Stimulated activated CD8-positive, alpha-beta memory T cell treated with anti-CD3 and anti-CD28 coated beads, Interleukin-2, amount 100 ng/mL, for 1 hour (primary cell): ENCODE measurements around the gene BRI3.
"Not testable (repeated sequence)": the region's sequence is repeated elsewhere in the genome, so short reads cannot be mapped to it uniquely, and the experiment has no call there.

Source experiments
- DNase-seq, 2 donors: peaks; one replicate each; pipeline ENCODE4 v3.0.0-alpha.2; 2020; ENCODE audit warnings: low read depth in 2 of 2

BRI3 gene

GRCh38 chr7:98312201-98312600 is 30.7 kb downstream of the BRI3 start:
- no peak for DNase-seq

GRCh38 chr7:98314469-98314868 is 33.0 kb downstream of the BRI3 start:
- no peak for DNase-seq

- DNase-seq: no peak
Measured at GRCh38 chr7:98315318-98315993, 34.0 kb downstream of the BRI3 start.

- not testable (repeated sequence) for DNase-seq
Measured at GRCh38 chr7:98315994-98316527, 34.6 kb downstream of the BRI3 start.

DNA sequence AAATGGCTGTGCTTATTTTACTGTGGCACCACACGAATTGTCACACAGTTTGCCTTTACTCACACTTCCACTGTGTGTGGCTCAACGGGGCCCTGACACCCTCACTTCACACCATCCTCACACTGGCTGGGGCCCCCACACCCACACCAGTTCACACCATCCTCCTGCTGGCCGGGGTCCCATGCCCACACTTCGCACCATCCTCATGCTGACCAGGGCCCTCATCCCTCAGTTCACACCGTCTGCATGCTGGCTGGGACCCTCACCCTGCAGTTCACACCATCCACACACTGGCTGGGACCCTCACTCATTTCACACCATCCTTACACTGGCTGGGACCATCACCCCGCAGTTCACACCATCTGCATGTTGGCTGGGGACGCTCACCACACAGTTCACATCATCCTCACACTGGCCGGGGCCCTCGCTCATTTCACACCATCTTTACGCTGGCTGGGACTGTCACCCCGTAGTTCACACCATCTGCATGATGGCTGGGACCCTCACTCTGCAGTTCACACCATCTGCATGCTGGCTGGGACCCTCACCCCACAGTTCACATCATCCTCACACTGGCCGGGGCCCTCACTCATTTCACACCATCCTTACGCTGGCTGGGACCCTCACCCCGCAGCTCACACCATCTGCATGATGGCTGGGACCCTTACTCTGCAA is 36.0 kb downstream of the BRI3 start:
- no peak for DNase-seq

DNA sequence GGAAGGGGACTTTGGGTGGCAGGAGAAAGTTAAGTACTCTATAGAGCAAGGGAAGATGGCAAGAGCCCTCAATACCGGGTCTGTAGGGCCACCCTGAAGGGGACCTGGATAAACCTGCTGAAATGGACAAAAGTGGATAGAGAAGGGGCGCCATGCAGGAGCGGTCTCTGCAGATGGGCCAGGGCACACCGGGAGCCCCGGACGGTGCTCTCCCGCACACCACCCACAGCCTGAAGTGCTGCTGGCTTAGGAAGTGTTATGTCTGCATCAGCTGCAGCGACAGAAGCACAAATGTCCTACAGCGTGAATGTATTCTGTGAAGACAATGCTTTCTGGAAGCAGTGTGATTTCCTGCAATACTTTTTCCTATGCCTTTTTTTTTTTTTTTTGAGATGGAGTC is 37.7 kb downstream of the BRI3 start:
- DNase-seq: no peak

- no peak for DNase-seq
Measured at GRCh38 chr7:98321301-98321700, 39.8 kb downstream of the BRI3 start.

- no peak for DNase-seq
Measured at GRCh38 chr7:98322331-98323270, 41.1 kb downstream of the BRI3 start.

DNA sequence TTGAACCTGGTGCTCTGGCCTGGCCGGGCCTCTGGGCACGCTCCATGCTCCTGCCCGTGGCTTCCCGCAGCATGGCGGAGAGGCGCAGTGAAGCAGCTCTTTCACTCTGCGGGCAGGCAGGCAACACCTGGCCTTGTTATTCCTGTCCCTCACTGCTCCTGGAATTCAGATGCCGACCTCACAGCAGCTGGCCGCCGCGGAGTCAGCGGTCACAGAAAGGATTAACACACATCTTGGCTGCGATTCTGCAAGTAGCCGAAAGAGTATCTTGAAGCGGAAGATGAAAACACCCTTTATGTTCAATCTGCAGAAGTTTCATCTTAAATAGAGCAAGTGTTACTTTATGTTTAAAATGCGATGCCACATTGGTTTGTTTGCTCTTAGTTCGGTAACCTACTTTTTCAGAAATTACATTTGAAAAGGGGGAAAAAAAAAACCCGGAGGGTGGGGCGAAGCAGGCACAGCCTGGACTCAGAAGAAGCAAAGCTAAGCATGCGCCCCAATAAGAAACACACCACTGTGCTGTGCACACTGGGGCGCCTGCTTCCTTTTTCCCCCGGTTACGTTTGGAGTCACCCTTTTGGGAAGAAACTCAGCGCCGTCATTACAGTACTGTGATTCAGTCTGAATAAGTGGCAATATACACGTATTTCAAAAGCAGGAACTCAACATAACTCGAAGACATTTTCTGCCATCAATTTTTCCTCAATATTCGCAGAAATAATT is 42.3 kb downstream of the BRI3 start:
- no peak for DNase-seq

DNA sequence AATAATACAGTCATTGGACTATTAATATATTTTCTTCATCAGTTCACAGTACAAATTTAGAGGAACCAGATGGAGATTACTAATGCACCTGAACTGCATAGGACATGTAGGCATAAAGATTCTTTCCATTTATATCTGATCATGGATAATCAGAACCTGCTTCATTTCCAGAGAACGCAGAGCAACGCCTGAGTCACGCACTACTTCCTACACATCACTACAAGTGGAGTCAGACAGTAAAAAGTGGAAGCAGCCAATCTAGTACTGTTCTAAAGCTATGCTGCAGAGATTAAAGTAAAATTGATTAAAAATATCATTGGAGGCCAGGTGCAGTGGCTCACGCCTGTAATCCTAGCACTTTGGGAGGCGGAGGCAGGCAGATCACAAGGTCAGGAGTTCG is 43.3 kb downstream of the BRI3 start:
- DNase-seq: no peak

DNA sequence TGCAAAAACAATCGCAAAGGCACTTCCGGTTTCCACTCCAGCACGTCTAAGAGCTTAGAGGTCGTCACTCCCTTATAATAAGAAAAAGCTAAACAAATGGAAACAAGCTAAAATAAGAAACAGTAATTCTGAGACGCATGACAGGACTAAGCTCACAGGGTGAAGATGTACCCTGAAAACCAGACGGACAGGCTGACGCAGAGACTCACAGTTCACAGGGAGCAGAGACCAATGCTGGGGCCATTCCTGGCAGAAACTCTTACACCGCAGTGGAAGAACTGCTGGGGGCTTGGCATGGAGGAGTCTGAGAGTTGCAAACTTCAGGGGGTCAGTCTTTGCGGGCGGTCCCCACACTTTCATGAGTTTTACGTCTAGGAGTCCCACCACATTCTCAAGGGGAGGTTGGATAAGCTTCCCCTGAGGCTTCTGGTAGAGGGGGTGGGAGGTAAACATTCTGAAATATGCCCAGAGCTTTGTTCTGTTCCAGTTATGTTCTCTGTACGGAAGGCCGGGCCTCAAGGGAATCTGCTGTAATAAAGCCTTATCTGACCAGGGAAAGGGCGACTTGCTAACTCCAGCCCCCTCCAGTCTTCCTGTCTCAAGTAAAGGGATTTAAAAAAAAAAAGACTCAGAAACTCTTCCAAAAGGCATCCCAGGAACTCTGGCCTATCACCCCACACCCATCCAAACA is 47.8 kb downstream of the BRI3 start:
- no peak for DNase-seq

DNA sequence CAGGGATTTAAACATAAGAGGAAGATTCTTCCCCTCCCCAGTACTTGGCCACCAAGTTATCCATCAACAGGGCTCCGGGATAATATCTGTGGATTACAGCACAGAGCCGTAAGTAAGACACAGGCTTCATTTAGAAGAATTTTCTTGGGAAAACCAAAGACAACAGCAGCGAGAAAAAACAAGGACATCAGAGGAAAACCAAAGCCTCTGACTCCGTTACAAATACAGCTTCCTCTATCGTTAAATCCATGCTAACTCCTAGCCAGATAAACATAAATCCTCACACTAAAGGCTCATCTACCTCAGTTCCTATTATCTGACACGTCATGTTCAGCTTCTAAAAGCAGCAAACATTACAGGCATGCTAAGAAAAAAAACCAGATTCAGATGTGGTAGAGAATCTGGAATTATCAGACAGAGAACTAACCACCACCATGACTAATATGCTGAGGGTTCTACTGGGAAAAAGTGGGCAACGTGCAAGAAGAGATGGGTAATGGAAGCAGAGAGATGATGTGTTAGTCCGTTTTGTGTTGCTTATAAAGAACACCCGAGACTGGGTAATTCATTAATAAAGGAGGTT is 48.4 kb downstream of the BRI3 start:
- no peak for DNase-seq

- no peak for DNase-seq
Measured at GRCh38 chr7:98330926-98331529, 49.5 kb downstream of the BRI3 start.

- DNase-seq: no peak
Measured at GRCh38 chr7:98334081-98334480, 52.6 kb downstream of the BRI3 start.

DNA sequence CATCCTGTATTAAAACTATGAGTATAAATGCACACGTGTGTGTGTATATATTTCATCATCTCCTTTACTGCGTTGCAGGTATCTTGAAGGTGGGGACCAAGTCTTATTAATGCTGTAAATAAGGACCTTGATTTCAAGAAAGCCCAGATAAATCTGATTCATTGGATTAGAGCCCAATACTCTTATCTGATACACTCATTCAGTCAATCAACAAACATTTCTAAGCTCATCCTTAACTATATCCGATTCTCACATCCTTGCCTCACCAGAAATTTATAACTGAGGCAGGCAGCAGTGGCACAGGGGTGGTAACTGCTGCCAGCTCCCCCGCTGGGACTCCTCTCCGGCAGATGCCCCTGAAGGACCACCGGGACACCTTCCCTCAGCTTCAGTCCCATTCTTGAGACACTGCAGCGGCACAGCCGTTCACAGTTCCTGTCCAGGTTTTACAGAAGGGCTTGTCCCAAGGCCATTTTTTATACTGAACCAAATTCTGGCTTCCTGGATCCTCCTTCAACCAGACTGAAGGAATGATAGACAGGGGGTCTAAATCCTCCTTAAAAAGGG is 54.0 kb downstream of the BRI3 start:
- DNase-seq: no peak

DNA sequence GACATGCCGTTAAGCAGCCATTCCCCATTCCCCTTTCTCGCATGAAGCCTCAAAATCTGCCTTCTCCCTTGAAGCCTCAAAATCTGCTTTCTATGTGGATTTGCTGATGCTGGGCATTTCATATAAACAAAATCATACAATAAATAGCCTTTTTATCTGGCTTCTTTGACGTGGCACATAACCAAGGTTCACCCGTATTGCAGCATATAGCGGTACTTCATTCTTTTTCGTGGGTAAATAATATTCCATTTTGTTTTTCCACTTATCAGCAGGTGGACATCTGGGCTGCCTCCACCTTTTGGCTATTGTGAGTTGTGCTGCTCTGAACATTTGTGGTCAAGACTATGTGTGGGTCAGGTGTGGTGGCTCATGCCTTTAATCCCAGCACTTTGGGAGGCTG is 57.0 kb downstream of the BRI3 start:
- no peak for DNase-seq

GRCh38 chr7:98339043-98339442 is 57.6 kb downstream of the BRI3 start:
- no peak for DNase-seq

GRCh38 chr7:98341106-98341505 is 59.6 kb downstream of the BRI3 start:
- no peak for DNase-seq
